ENCODE data around the gene NRP1.

NRP1 gene

DNA sequence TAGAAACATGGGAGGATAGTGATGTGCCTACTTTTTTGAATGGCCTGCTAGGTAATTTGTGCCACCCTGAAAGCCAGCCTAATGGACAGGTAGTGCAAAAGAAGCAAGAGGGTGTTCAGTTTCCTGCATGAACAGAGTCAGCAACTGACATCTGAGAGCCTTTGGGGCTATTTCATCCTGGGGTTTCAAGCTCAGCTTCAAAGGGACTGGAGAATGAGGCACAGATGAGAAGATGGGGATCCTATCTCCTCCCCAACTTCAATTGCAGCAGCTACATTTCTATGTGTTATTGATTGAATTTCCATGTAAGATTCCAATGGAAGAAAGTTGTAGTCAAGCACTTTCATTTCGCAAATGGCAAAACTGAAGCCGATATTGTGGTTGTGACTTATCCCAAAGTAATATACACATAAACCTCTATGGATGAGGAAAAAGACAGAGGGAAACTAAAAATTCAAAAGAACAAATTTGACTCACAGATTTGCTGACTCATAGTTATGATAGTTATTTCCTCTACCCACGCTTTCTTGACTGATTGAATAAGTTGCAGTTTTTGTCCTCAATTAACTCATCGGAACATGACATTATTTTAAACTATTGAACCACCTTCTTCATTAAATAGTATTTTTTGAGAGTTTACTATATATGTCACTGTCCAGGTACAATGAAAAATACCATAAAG, 42.6 kb upstream of the NRP1 start:
- no peak for DNase-seq (ENCODE audit: extremely low read depth, insufficient read length)
- Histone ChIP-seq H3K4me3 (replicated peaks; ENCODE audit: low read depth, low read length) (no peak overlapping the region), H3K27me3 (replicated peaks; ENCODE audit: control insufficient read depth, insufficient read depth, low read length) (no peaks in the 10 kb centered on the region), H3K36me3 (ENCODE audit: control insufficient read depth, insufficient read depth, low read length) (no peaks in the 10 kb centered on the region)
- TF ChIP-seq, protein P1, sequence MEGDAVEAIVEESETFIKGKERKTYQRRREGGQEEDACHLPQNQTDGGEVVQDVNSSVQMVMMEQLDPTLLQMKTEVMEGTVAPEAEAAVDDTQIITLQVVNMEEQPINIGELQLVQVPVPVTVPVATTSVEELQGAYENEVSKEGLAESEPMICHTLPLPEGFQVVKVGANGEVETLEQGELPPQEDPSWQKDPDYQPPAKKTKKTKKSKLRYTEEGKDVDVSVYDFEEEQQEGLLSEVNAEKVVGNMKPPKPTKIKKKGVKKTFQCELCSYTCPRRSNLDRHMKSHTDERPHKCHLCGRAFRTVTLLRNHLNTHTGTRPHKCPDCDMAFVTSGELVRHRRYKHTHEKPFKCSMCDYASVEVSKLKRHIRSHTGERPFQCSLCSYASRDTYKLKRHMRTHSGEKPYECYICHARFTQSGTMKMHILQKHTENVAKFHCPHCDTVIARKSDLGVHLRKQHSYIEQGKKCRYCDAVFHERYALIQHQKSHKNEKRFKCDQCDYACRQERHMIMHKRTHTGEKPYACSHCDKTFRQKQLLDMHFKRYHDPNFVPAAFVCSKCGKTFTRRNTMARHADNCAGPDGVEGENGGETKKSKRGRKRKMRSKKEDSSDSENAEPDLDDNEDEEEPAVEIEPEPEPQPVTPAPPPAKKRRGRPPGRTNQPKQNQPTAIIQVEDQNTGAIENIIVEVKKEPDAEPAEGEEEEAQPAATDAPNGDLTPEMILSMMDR (IDR thresholded peaks at IDR 0.05; ENCODE audit: insufficient read depth, low read length, poor library complexity, severe bottlenecking) = no peak

DNA sequence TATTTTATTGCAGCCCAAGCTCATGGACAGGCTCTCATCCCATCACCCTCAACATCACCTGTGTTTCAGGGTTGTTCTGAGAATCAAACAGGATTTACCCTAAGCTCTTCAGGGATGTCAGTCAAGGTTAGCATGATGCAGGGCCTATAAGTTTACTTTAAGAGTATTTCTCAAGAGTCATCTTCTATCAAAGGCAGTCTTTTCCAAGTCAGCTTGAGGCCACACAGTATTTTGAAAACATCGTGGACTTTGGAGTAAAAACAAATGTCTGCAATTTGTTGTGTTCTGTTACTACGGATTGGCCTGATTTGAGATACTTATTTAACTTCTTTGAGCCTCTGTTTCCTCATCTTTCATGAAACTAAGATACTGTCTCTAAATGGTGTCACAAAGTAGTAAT, 42.0 kb upstream of the NRP1 start:
- Histone ChIP-seq H3K4me3 (replicated peaks; ENCODE audit: low read depth, low read length) (no peak overlapping the region), H3K27me3 (replicated peaks; ENCODE audit: control insufficient read depth, insufficient read depth, low read length) (no peaks in the 10 kb centered on the region), H3K36me3 (ENCODE audit: control insufficient read depth, insufficient read depth, low read length) (no peaks in the 10 kb centered on the region)
- DNase-seq (ENCODE audit: extremely low read depth, insufficient read length) = no peak
- TF ChIP-seq, protein P1 (IDR thresholded peaks at IDR 0.05; ENCODE audit: insufficient read depth, low read length, poor library complexity, severe bottlenecking) = no peak

DNA sequence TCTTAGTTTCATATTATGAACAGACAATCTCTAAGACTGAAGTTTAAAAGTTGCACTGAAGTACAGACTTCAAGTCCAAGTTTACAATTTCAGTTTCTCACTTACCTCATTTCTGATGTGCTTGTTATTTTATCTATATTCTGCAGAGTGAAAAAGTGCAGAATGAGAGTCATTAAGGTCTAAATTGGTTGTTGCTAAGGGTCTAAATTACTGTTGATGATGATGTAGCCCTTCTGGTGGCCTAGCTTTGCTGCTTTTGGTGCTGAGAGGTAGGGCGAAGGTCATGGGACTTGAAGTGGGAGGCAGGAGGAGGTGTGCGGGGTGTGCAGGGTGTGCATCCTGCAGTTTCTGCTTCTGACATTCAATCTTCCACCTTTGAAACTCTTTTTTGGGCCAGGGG, 38.8 kb upstream of the NRP1 start:
- TF ChIP-seq, protein P1 (IDR thresholded peaks at IDR 0.05; ENCODE audit: insufficient read depth, low read length, poor library complexity, severe bottlenecking) = no peak
- Histone ChIP-seq H3K36me3 (ENCODE audit: control insufficient read depth, insufficient read depth, low read length) (no peaks in the 10 kb centered on the region), H3K4me3 (replicated peaks; ENCODE audit: low read depth, low read length) (no peak overlapping the region), H3K27me3 (replicated peaks; ENCODE audit: control insufficient read depth, insufficient read depth, low read length) (no peaks in the 10 kb centered on the region)
- no peak for DNase-seq (ENCODE audit: extremely low read depth, insufficient read length)

DNA sequence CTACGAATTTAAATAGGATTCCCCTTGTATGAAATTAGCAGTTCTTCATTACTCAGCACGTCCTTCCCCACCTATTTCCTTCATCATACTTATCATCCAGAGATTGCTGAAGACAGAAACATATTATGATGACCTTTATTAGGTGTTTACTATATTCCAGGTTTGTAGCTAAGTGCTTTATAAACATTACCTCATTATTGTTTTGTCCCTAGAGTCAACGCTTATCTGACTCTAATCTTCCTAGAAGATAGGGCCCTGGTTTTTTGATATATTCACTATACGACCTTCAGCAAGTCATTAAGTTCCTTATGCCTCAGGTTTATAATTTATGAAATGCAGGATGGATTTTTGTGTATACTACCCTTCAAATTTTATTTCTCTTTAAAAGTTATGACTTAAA, 36.8 kb upstream of the NRP1 start:
- Histone ChIP-seq H3K27me3 (replicated peaks; ENCODE audit: control insufficient read depth, insufficient read depth, low read length) (no peaks in the 10 kb centered on the region), H3K4me3 (replicated peaks; ENCODE audit: low read depth, low read length) (no peak overlapping the region), H3K36me3 (ENCODE audit: control insufficient read depth, insufficient read depth, low read length) (no peaks in the 10 kb centered on the region)
- no peak for DNase-seq (ENCODE audit: extremely low read depth, insufficient read length)
- TF ChIP-seq, protein P1 (IDR thresholded peaks at IDR 0.05; ENCODE audit: insufficient read depth, low read length, poor library complexity, severe bottlenecking) = no peak

DNA sequence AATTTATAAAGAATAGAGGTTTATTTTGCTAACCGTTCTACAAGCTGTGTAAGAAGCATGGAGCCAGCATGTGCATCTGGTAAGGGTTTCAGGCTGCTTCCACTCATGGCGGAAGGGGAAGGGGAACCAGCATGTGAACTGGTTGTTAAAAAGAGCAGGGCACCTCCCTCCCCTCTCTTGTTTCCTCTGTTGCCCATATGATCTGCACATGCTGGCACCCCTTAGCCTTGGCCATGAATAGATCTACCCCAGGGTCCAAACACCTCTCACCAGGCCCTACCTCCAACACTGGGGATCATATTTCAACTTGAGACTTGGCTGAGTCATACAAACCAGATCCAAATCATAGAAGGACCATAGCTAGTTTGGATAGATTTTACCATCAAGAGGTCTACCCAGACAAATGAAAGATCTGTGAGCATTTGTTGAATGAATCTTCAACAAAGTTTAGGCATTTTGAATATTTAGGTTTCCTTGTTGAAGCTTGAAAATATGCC, 36.0 kb upstream of the NRP1 start:
- DNase-seq (ENCODE audit: extremely low read depth, insufficient read length) = no peak
- Histone ChIP-seq H3K4me3 (replicated peaks; ENCODE audit: low read depth, low read length) (no peak overlapping the region), H3K27me3 (replicated peaks; ENCODE audit: control insufficient read depth, insufficient read depth, low read length) (no peaks in the 10 kb centered on the region), H3K36me3 (ENCODE audit: control insufficient read depth, insufficient read depth, low read length) (no peaks in the 10 kb centered on the region)
- TF ChIP-seq, protein P1 (IDR thresholded peaks at IDR 0.05; ENCODE audit: insufficient read depth, low read length, poor library complexity, severe bottlenecking) = no peak

DNA sequence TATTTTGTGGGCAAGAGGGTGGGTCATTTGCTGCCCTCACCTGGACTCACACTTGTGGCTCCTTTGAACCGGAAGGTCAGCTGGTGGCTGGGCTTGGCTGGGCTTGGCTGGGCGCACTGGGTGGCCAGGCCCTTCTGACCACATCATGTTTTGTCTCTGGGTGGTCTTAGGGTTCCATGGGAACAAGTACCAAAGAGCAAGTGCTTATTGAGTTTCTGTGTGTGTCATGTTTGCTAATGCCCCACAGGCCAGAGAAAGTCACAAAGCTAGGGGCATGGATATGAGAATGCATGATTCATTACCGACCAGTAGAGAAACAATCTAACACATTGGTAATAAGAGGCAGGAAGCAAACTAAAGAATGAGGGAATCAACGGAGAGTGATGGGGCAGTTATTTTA, 33.6 kb upstream of the NRP1 start:
- TF ChIP-seq, protein P1 (IDR thresholded peaks at IDR 0.05; ENCODE audit: insufficient read depth, low read length, poor library complexity, severe bottlenecking) = no peak
- Histone ChIP-seq H3K36me3 (ENCODE audit: control insufficient read depth, insufficient read depth, low read length) (no peaks in the 10 kb centered on the region), H3K27me3 (replicated peaks; ENCODE audit: control insufficient read depth, insufficient read depth, low read length) (no peaks in the 10 kb centered on the region), H3K4me3 (replicated peaks; ENCODE audit: low read depth, low read length) (no peak overlapping the region)
- DNase-seq (ENCODE audit: extremely low read depth, insufficient read length) = no peak

Measured in GM06990 (cell line).